RWPE2 (cell line): ENCODE measurements around the gene TTC39C.
A peak's percentile ranks its signal among the peaks of the same experiment; 100 is the strongest.
"Not testable (repeated sequence)": the region's sequence is repeated elsewhere in the genome, so short reads cannot be mapped to it uniquely, and the experiment has no call there.

Experiments
- ATAC-seq: fragments of 200-7000 bp; cut with Tn5 transposase; 3 replicates; pipeline ENCODE4 v1.9.1; 2021; ENCODE audit warnings: low read depth
- DNase-seq: peaks from one replicate; pipeline ENCODE4 v3.0.0-alpha.2; 2020; ENCODE audit warnings: low spot score
- H3K27ac ChIP-seq: fragments of 450-650 bp; 2 replicates; pipeline ENCODE4 v1.5.1; 2017; ENCODE audit warnings: mild to moderate bottlenecking; ENCODE audit not compliant: poor library complexity, severe bottlenecking
- H3K27me3 ChIP-seq: fragments of 250-450 bp; sonication (Bioruptor Pico); 2 replicates; pipeline ENCODE4 v1.5.1; 2021; ENCODE audit warnings: mild to moderate bottlenecking, moderate library complexity; ENCODE audit not compliant: insufficient read depth, poor library complexity, severe bottlenecking
- H3K36me3 ChIP-seq: fragments of 250-450 bp; sonication (Bioruptor Pico); 2 replicates; pipeline ENCODE4 v1.5.1; 2020; ENCODE audit warnings: low read depth, mild to moderate bottlenecking, moderate library complexity
- H3K4me1 ChIP-seq: fragments of 250-450 bp; sonication (Bioruptor Pico); 2 replicates; pipeline ENCODE4 v1.5.1; 2021; ENCODE audit warnings: mild to moderate bottlenecking, moderate library complexity; ENCODE audit not compliant: insufficient read depth, poor library complexity, severe bottlenecking
- H3K4me3 ChIP-seq: fragments of 250-450 bp; sonication (Bioruptor Pico); 2 replicates; pipeline ENCODE4 v1.5.1; 2021; ENCODE audit warnings: mild to moderate bottlenecking, moderate library complexity; ENCODE audit not compliant: severe bottlenecking
- H3K9me3 ChIP-seq: fragments of 250-450 bp; sonication (Bioruptor Pico); 2 replicates; pipeline ENCODE4 v1.5.1; 2021; ENCODE audit warnings: mild to moderate bottlenecking, moderate library complexity; ENCODE audit not compliant: severe bottlenecking
- CTCF ChIP-seq: fragments of 450-650 bp; IDR thresholded peaks from one replicate; pipeline ENCODE4 v1.5.1; 2017; ENCODE audit warnings: mild to moderate bottlenecking, moderate library complexity; ENCODE audit not compliant: poor library complexity, severe bottlenecking

Gene TTC39C

DNA sequence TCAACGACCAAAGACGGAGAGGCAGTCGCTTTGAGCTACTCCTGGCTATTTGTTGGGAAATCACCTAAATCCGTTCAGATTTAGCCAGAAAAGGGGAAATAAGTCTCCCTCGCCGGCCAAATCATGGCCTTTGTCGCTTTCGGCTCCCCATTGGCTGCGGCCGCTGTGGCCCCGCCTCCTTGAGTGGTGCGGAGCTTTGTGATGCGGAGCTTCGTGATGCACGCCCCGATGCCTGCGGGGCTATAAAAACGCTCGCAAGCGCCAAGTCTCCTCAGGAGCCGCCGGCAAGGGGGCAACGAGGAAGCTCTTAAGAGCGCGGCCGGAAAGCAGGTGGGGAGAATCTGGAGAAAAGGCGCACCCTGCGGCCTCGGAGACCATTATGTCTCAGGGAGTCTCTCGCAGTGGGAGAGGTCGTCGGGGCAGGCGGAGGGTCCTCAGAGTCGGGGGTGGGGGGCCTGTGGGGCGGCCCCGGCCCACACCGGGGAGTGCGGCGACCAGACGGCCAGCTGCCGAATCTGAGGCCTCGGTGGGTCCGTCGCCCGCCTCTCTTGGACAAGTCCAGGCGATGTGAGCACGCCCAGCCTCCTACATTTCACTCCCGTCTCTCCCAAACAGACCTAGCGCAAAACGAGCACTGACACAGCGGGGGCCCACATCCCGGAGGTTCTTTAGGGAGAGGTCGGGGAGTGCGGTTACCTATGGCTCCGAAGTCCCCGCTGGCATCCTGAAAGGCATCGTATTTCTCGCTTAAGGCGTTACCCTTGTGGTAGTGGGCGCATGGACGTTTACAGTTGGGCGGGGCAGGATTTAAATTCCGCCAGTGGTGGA is 124.4 kb downstream of the TTC39C start, which contains the start of gene CABYR:
TSS of gene CABYR (plus strand) at position 274 of the 828 bp plus-strand sequence. CDS start 4,053 bp downstream, outside the sequence.
- H3K27ac ChIP-seq: peak within 1 kb of the TSS; percentile 12
- H3K36me3 ChIP-seq: no peaks in the 10 kb centered on the region
- H3K4me3 ChIP-seq: peak within 1 kb of the TSS; percentile 41
- DNase-seq (peak; percentile 86), ATAC-seq (peak; percentile 93)
- TF ChIP-seq CTCF: no peak
- H3K9me3 ChIP-seq: no peaks in the 10 kb centered on the region
- no peaks in the 10 kb centered on the region for H3K27me3 ChIP-seq
- H3K4me1 ChIP-seq: no peaks in the 10 kb centered on the region

GRCh38 chr18:24140697-24141096 is 126.1 kb downstream of the TTC39C start:
- no peaks in the 10 kb centered on the region for H3K9me3 ChIP-seq
- H3K36me3 ChIP-seq: no peaks in the 10 kb centered on the region
- DNase-seq: no peak
- no peak overlapping the region for H3K27ac ChIP-seq
- no peak overlapping the region for H3K4me3 ChIP-seq
- TF ChIP-seq CTCF: no peak
- no peaks in the 10 kb centered on the region for H3K4me1 ChIP-seq
- no peaks in the 10 kb centered on the region for H3K27me3 ChIP-seq
- ATAC-seq: no peak

DNA sequence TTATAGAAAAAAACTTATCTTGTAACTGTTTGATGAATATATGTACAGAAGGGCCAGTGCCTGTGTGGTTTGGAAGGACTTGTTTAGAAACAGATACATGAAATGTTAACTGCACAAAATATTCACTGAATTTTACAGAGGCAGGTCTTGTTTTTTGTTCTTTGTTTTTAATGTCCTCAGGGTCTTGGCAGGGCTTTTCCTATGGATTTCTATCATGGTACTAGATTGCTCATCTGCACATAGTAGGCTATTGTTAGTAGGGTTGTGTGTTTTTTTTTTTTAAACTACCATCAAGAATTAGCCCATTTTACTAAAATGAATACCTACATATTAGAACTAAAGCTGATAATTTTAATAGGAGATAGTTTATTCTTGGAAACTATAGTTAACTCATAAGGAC is 127.8 kb downstream of the TTC39C start:
- Histone ChIP-seq H3K4me3 (no peak overlapping the region), H3K4me1 (no peaks in the 10 kb centered on the region), H3K9me3 (no peaks in the 10 kb centered on the region), H3K36me3 (no peaks in the 10 kb centered on the region), H3K27me3 (no peaks in the 10 kb centered on the region), H3K27ac (no peak overlapping the region)
- DNase-seq (no peak), ATAC-seq (no peak)
- no peak for TF ChIP-seq CTCF

DNA sequence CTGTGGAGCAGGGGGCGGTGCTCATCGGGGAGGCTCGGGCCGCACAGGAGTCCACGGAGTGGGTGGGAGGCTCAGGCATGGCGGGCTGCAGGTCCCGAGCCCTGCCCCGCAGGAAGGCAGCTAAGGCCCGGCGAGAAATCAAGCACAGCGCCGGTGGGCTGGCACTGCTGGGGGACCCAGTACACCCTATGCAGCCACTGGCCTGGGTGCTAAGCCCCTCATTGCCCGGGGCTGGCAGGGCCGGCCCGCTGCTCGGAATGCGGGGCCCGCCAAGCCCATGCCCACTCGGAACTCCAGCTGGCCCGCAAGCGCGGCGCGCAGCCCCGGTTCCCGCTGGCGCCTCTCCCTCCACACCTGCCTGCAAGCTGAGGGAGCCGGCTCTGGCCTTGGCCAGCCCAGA is 135.0 kb downstream of the TTC39C start:
- not testable (repeated sequence) for H3K4me1 ChIP-seq, DNase-seq, H3K27me3 ChIP-seq, H3K9me3 ChIP-seq, H3K27ac ChIP-seq, ATAC-seq, H3K36me3 ChIP-seq, H3K4me3 ChIP-seq

DNA sequence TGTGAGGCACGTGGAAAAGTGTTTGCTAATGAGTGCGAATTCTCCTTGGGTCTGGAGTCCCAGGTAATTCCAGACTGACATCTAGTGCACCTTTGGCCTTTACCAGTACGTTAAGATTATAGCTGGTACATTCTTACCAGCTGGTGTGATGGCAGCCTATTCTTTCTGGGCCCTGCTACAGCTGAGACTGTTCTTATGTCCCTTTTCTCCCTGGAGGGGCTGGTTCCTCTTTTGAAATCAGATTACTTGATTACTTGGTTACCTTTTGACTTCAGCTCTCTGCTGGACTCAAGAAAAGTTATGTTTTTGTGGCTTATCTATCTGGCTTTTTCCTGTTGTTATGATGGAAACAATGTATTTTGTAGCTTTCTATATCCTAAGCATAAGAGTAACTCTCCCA is 138.8 kb downstream of the TTC39C start:
- Histone ChIP-seq H3K4me1 (no peaks in the 10 kb centered on the region), H3K36me3 (no peaks in the 10 kb centered on the region; the same call in 1 of the 2 replicates), H3K4me3 (no peak overlapping the region), H3K27ac (no peak overlapping the region), H3K9me3 (no peaks in the 10 kb centered on the region), H3K27me3 (no peaks in the 10 kb centered on the region)
- no peak for TF ChIP-seq CTCF
- DNase-seq (no peak), ATAC-seq (no peak)
